A549 (cell line): ENCODE results near the gene ADAP1. TPM values are rescaled to one million over a fixed set of nuclear protein-coding genes. Genes with fewer than 3 reads are reported as not detected.

Experiments
- ATAC-seq, 2 experiments: fragments of 200-7000 bp in 1 of 2; fragments of >200 bp in 1 of 2; cut with Nextera tagmentation in 1 of 2; cut with Tn5 transposase in 1 of 2; 3 replicates each; pipeline versions ENCODE4 v1.8.0 to v1.9.1; 2018 to 2020; ENCODE audit warnings: mild to moderate bottlenecking in 1 of 2, moderate library complexity in 1 of 2
- CTCF ChIA-PET: fragments of 300-600 bp; sonication (Branson Sonifier 250); formaldehyde crosslinking; extraction: SDS; loops from one replicate; lab custom pipeline; 2021; ENCODE audit warnings: antibody characterized with exemption, inconsistent platforms; lab: Yijun Ruan, JAX
- POLR2A ChIA-PET: fragments of 350-600 bp; formaldehyde crosslinking; extraction: SDS; loops from one replicate; lab custom pipeline; 2021; ENCODE audit warnings: antibody characterized with exemption, inconsistent platforms; lab: Yijun Ruan, JAX
- DNase-seq, 2 experiments: peaks; one replicate each; pipeline versions ENCODE4 v3.0.0 to v3.0.0-alpha.2; 2011 to 2016; ENCODE audit warnings: low read depth in 1 of 2, low spot score in 1 of 2
- FAIRE-seq: peaks from 2 replicates; lab custom pipeline; 2011; peaks lifted over from hg19 to GRCh38; lab: Jason Lieb, UNC
- H3K27ac ChIP-seq, 2 experiments: fragments of >200 bp; sonication (Bioruptor Twin); formaldehyde crosslinking; 3 replicates each; pipeline ENCODE4 v1.5.1; 2016 to 2017
- H3K4me1 ChIP-seq: fragments of >200 bp; sonication (Bioruptor Twin); formaldehyde crosslinking; 3 replicates; pipeline ENCODE4 v1.6.1; 2016
- H3K4me2 ChIP-seq: fragments of >200 bp; sonication (Bioruptor Twin); formaldehyde crosslinking; 3 replicates; pipeline ENCODE4 v1.6.1; 2016
- H3K4me3 ChIP-seq: fragments of >200 bp; sonication (Bioruptor Twin); formaldehyde crosslinking; 3 replicates; pipeline ENCODE4 v1.5.1; 2016
- H3K9me3 ChIP-seq: fragments of >200 bp; sonication (Bioruptor Twin); formaldehyde crosslinking; 3 replicates; pipeline ENCODE4 v1.6.1; 2016
- BHLHE40 ChIP-seq: IDR thresholded peaks from 2 replicates; pipeline ENCODE4 v1.6.1; 2012; ENCODE audit warnings: low read depth, low read length, inconsistent platforms
- CBX2 ChIP-seq: fragments of 200-600 bp; sonication (generic); IDR thresholded peaks from 2 replicates; pipeline ENCODE4 v1.6.1; 2016; ENCODE audit warnings: low read depth, mild to moderate bottlenecking, borderline replicate concordance
- CEBPB ChIP-seq, 2 experiments: fragments of >200 bp in 1 of 2; sonication (Bioruptor Twin) in 1 of 2; formaldehyde crosslinking in 1 of 2; IDR thresholded peaks; 2 replicates each; pipeline ENCODE4 v1.6.1; 2012 to 2016
- FOSL2 ChIP-seq, 2 experiments: fragments of 450-650 bp in 1 of 2; fragments of >200 bp in 1 of 2; sonication (Bioruptor Twin) in 1 of 2; formaldehyde crosslinking; IDR thresholded peaks; 2 replicates each; pipeline versions ENCODE4 v1.5.0 to v1.6.1; 2016 to 2020; ENCODE audit warnings: mild to moderate bottlenecking in 1 of 2, moderate library complexity in 1 of 2
- HDAC2 ChIP-seq: fragments of 200-600 bp; sonication (generic); IDR thresholded peaks from 2 replicates; pipeline ENCODE4 v1.6.1; 2016
- HOXB5 ChIP-seq: fragments of 250-450 bp; sonication (Bioruptor Pico); IDR thresholded peaks from 2 replicates; pipeline ENCODE4 v1.5.0; 2020; ENCODE audit warnings: mild to moderate bottlenecking, moderate library complexity
- MAFK ChIP-seq: fragments of 450-650 bp; IDR thresholded peaks from 2 replicates; pipeline ENCODE4 v1.6.1; 2014; ENCODE audit not compliant: partially characterized antibody
- MAZ ChIP-seq: fragments of 150-350 bp; IDR thresholded peaks from 2 replicates; pipeline ENCODE4 v1.6.1; 2014; ENCODE audit warnings: antibody characterized with exemption, low read depth, low read length, borderline replicate concordance
- NFE2L2 ChIP-seq: fragments of 150-350 bp; conservative IDR thresholded peaks from 2 replicates; pipeline ENCODE4 v1.6.1; 2014; ENCODE audit warnings: low read length
- NPAS2 ChIP-seq: fragments of 250-450 bp; sonication (Bioruptor Pico); IDR thresholded peaks from 2 replicates; pipeline ENCODE4 v1.8.0; 2022; ENCODE audit warnings: mild to moderate bottlenecking, moderate library complexity, borderline replicate concordance
- POLR2AphosphoS2 ChIP-seq: conservative IDR thresholded peaks from 2 replicates; pipeline ENCODE4 v1.6.1; 2012; ENCODE audit warnings: low read length, improper control_type of control experiment, inconsistent platforms
- RAD21 ChIP-seq, 2 experiments: fragments of >200 bp in 1 of 2; sonication (Bioruptor Twin) in 1 of 2; formaldehyde crosslinking in 1 of 2; IDR thresholded peaks in 1 of 2; conservative IDR thresholded peaks in 1 of 2; 2 replicates in 1 of 2; 3 replicates in 1 of 2; pipeline ENCODE4 v1.6.1; 2012 to 2018; ENCODE audit warnings: inconsistent platforms in 1 of 2
- RARB ChIP-seq: fragments of 250-450 bp; sonication (Bioruptor Pico); IDR thresholded peaks from 2 replicates; pipeline ENCODE4 v1.8.0; 2021; ENCODE audit warnings: mild to moderate bottlenecking, moderate library complexity
- RCOR1 ChIP-seq: fragments of 150-350 bp; IDR thresholded peaks from 2 replicates; pipeline ENCODE4 v1.6.1; 2014; ENCODE audit warnings: antibody characterized with exemption, low read length, low read depth
- TFCP2L1 ChIP-seq: fragments of 250-450 bp; sonication (Bioruptor Pico); IDR thresholded peaks from 2 replicates; pipeline ENCODE4 v1.5.0; 2021; ENCODE audit warnings: mild to moderate bottlenecking
- ZSCAN20 ChIP-seq: fragments of 250-450 bp; sonication (Bioruptor Pico); IDR thresholded peaks from 2 replicates; pipeline ENCODE4 v1.8.0; 2022; ENCODE audit warnings: mild to moderate bottlenecking, moderate library complexity
- WGBS: methylation state at CpG from one replicate; pipeline ENCODE4 v1.1.6; 2017; ENCODE audit errors: missing lambda C conversion rate; 5-methylcytosine and 5-hydroxymethylcytosine counted together
- polyA plus RNA-seq, 4 experiments: library from polyadenylated mRNA; depleted of rRNA in 3 of 4; stranded (reverse); fragments of >200 nt; fragmentation: RNase III in 1 of 4; extraction: RNeasy Plus Mini Kit Qiagen cat#74134 plus additional on column Dnase treatment in 1 of 4; gene quantifications; 2 replicates in 3 of 4; 3 replicates in 1 of 4; pipeline ENCODE4 v1.2.3, GENCODE V29; 2011 to 2017
- TF ChIP-seq, protein P1 (sequence below): fragments of >200 bp; sonication (Bioruptor Twin); formaldehyde crosslinking; IDR thresholded peaks from 2 replicates; pipeline ENCODE4 v1.6.1; 2016
- TF ChIP-seq, protein P2 (sequence below): IDR thresholded peaks from 2 replicates; pipeline ENCODE4 v1.6.1; 2012
- TF ChIP-seq, protein P3 (sequence below): fragments of 150-350 bp; IDR thresholded peaks from 2 replicates; pipeline ENCODE4 v1.6.1; 2014; ENCODE audit warnings: low read depth, mild to moderate bottlenecking, low read length
- TF ChIP-seq, protein P4 (sequence below): fragments of 200-600 bp; sonication (generic); IDR thresholded peaks from 2 replicates; pipeline ENCODE4 v1.6.1; 2016; ENCODE audit warnings: antibody characterized with exemption, mild to moderate bottlenecking, moderate library complexity
- TF ChIP-seq, protein P5 (sequence below): fragments of 450-650 bp; IDR thresholded peaks from 2 replicates; pipeline ENCODE4 v1.6.1; 2014; ENCODE audit warnings: antibody characterized with exemption

Gene ADAP1
- polyA plus RNA-seq, 2 of the 4 experiments (the other 2 are of a cell fraction) = 1.7 to 2.5 TPM

DNA sequence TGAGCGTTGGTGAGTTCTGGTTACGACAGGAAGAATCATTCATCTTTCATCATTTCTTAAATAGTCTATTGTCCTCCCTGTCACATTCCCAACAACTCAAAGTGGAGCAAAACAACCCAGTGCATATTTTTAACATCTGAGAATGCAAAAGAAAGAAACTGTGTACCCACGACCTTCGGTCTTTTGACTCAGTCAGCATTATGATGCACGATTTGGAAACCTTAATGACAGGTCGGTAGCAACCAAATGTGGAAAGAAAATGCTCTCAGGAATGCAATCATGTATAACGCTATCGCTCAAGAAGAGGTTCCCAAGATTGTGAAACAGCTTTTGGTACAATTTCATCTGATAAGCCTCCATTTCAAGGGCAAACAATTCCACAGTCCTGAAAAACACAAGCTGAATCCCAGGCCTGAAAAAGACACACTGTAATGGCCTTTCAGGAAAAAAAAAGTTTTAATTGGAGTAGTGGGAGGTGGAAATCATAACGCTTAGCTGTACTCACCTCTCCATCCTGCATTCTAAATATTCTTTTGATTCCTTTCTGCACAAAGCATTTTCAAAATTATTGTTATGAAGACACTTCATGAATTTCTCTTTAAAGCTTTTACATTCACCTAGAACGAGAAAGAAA, 18.3 kb upstream of the ADAP1 start:
- CTCF ChIA-PET = interaction anchor here (0.7 to 8.7 kb wide), 6 partner anchors 10 to 116 kb away, joined by 3 to 108 read pairs (median 3); no protein-coding TSS in a partner anchor
- Histone ChIP-seq H3K27ac (no peak overlapping the region), H3K9me3 (no peaks in the 10 kb centered on the region), H3K4me1 (peaks cover 20% of the 10 kb centered on the region), H3K4me3 (no peak overlapping the region), H3K4me2 (no peak overlapping the region; the same call in 2 of the 3 replicates)
- POLR2A ChIA-PET = interaction anchor here (1.0 kb wide), 1 partner anchor 13 kb away, joined by 4 read pairs; no protein-coding TSS in a partner anchor
- no peak for DNase-seq
- TF ChIP-seq TFCP2L1 (CRISPR knock-in tag) (no peak), MAFK (peak; percentile 67)
- TF ChIP-seq, protein P1, sequence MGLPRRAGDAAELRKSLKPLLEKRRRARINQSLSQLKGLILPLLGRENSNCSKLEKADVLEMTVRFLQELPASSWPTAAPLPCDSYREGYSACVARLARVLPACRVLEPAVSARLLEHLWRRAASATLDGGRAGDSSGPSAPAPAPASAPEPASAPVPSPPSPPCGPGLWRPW = no peak
- TF ChIP-seq, protein P2, sequence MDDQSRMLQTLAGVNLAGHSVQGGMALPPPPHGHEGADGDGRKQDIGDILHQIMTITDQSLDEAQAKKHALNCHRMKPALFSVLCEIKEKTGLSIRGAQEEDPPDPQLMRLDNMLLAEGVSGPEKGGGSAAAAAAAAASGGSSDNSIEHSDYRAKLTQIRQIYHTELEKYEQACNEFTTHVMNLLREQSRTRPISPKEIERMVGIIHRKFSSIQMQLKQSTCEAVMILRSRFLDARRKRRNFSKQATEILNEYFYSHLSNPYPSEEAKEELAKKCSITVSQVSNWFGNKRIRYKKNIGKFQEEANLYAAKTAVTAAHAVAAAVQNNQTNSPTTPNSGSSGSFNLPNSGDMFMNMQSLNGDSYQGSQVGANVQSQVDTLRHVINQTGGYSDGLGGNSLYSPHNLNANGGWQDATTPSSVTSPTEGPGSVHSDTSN = no peak
- TF ChIP-seq, protein P3, sequence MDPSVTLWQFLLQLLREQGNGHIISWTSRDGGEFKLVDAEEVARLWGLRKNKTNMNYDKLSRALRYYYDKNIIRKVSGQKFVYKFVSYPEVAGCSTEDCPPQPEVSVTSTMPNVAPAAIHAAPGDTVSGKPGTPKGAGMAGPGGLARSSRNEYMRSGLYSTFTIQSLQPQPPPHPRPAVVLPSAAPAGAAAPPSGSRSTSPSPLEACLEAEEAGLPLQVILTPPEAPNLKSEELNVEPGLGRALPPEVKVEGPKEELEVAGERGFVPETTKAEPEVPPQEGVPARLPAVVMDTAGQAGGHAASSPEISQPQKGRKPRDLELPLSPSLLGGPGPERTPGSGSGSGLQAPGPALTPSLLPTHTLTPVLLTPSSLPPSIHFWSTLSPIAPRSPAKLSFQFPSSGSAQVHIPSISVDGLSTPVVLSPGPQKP = no peak
- no peak for FAIRE-seq
- 86% methylated on average over 10 of the region's 10 CpGs for WGBS
- no peak for ATAC-seq

DNA sequence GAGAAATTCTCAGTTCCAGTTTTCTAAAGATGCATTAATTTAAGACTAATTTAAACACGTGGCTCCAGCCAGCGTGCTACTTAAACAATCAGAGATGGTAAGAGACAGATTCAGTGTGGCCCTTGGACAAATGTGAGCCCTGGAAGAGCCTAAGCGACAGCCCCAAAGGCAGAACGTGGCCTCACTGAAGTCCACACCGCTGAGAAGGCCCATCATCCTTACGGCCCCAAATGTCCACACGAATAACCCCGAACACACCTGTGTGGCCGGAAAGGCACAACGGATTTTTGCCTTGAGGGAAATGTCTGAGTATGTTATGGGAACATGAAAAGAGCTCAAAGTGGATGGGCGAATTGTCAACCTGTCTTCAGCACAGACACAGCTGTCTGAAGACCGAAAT, 17.6 kb upstream of the ADAP1 start:
- no peak for ATAC-seq
- H3K9me3 ChIP-seq = no peaks in the 10 kb centered on the region
- H3K4me2 ChIP-seq = no peak overlapping the region
- ChIA-PET CTCF (interaction anchor here (0.7 to 8.7 kb wide), 4 partner anchors 12 to 22 kb away, joined by 3 to 108 read pairs (median 3); no protein-coding TSS in a partner anchor), POLR2A (no interaction called here)
- FAIRE-seq = no peak
- peaks cover 13% of the 10 kb centered on the region; the same call in 2 of the 3 replicates for H3K4me1 ChIP-seq
- no peak overlapping the region for H3K4me3 ChIP-seq
- WGBS = 89% methylated on average over 12 of the region's 12 CpGs
- H3K27ac ChIP-seq = no peak overlapping the region
- TF ChIP-seq RAD21 (conservative IDR thresholded peaks at IDR 0.05 in 1 of 2, IDR thresholded peaks at IDR 0.05 in 1 of 2) = no peak
- TF ChIP-seq, protein P4, sequence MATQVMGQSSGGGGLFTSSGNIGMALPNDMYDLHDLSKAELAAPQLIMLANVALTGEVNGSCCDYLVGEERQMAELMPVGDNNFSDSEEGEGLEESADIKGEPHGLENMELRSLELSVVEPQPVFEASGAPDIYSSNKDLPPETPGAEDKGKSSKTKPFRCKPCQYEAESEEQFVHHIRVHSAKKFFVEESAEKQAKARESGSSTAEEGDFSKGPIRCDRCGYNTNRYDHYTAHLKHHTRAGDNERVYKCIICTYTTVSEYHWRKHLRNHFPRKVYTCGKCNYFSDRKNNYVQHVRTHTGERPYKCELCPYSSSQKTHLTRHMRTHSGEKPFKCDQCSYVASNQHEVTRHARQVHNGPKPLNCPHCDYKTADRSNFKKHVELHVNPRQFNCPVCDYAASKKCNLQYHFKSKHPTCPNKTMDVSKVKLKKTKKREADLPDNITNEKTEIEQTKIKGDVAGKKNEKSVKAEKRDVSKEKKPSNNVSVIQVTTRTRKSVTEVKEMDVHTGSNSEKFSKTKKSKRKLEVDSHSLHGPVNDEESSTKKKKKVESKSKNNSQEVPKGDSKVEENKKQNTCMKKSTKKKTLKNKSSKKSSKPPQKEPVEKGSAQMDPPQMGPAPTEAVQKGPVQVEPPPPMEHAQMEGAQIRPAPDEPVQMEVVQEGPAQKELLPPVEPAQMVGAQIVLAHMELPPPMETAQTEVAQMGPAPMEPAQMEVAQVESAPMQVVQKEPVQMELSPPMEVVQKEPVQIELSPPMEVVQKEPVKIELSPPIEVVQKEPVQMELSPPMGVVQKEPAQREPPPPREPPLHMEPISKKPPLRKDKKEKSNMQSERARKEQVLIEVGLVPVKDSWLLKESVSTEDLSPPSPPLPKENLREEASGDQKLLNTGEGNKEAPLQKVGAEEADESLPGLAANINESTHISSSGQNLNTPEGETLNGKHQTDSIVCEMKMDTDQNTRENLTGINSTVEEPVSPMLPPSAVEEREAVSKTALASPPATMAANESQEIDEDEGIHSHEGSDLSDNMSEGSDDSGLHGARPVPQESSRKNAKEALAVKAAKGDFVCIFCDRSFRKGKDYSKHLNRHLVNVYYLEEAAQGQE = no peak
- no peak for TF ChIP-seq CBX2
- TF ChIP-seq FOSL2 (IDR thresholded peaks at IDR 0.05) = no peak
- no peak for TF ChIP-seq FOSL2 (CRISPR knock-in tag; IDR thresholded peaks at IDR 0.05)
- TF ChIP-seq MAZ = no peak
- no peak for TF ChIP-seq HDAC2
- TF ChIP-seq NPAS2 (CRISPR knock-in tag) = no peak
- no peak for TF ChIP-seq ZSCAN20 (CRISPR knock-in tag)
- no peak for TF ChIP-seq CEBPB (IDR thresholded peaks at IDR 0.05)
- no peak for TF ChIP-seq NFE2L2
- no peak for TF ChIP-seq RARB (CRISPR knock-in tag)
- TF ChIP-seq, protein P5, sequence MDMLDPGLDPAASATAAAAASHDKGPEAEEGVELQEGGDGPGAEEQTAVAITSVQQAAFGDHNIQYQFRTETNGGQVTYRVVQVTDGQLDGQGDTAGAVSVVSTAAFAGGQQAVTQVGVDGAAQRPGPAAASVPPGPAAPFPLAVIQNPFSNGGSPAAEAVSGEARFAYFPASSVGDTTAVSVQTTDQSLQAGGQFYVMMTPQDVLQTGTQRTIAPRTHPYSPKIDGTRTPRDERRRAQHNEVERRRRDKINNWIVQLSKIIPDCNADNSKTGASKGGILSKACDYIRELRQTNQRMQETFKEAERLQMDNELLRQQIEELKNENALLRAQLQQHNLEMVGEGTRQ = no peak
- no peak for TF ChIP-seq TFCP2L1 (CRISPR knock-in tag)
- TF ChIP-seq RCOR1 = no peak
- TF ChIP-seq POLR2AphosphoS2 = no peak
- TF ChIP-seq BHLHE40 = no peak
- no peak for TF ChIP-seq HOXB5 (CRISPR knock-in tag)
- DNase-seq = no peak
